ENCODE data around the gene PHTF2. TPM values are rescaled to one million over a fixed set of nuclear protein-coding genes. Genes with fewer than 3 reads are reported as not detected.

Gene PHTF2
- total and polyA plus RNA-seq, 2 donors (not counting 3 experiments of a cell fraction or from before 2014, with no cell fraction given): 13.3 to 21.4 TPM

- intact Hi-C loops (cut with micrococcal nuclease) (no loop called here), dilution Hi-C loops (cut with MboI; ENCODE audit: extremely low pct_ligation_motif_present, low sequenced_read_pairs) (no loop called here)
- Histone ChIP-seq H3K9ac (replicated peaks; ENCODE audit: extremely low read depth, insufficient read depth, low read length) (no peak overlapping the region), H2AFZ (ENCODE audit: low read depth, low read length) (no peak overlapping the region), H3K36me3 (ENCODE audit: control insufficient read depth in 2 of 2, extremely low read depth in 1 of 2, insufficient read depth in 2 of 2, low read length in 2 of 2) (no peaks in the 10 kb centered on the region), H3K27ac (ENCODE audit: insufficient read depth, low read depth, low read length) (no peak overlapping the region), H3K27me3 (ENCODE audit: control insufficient read depth in 2 of 2, insufficient read depth in 2 of 2, low read length in 2 of 2) (no peaks in the 10 kb centered on the region), H3K79me2 (ENCODE audit: control insufficient read depth, insufficient read depth, low read length) (no peaks in the 10 kb centered on the region), H4K20me1 (replicated peaks; ENCODE audit: control insufficient read depth, extremely low read depth, insufficient read depth, low read length) (no peaks in the 10 kb centered on the region), H3K9me3 (replicated peaks; ENCODE audit: control insufficient read depth, insufficient read depth, low read length) (no peaks in the 10 kb centered on the region), H3K4me2 (ENCODE audit: insufficient read depth, low read length) (no peak overlapping the region), H3K9me1 (replicated peaks; ENCODE audit: control insufficient read depth, extremely low read depth, insufficient read depth, low read length) (no peaks in the 10 kb centered on the region), H3K4me1 (ENCODE audit: control insufficient read depth, extremely low read depth, insufficient read depth, low read length) (peaks cover 2% of the 10 kb centered on the region), H3K4me3 (replicated peaks in 1 of 3; ENCODE audit: insufficient read depth in 1 of 3, low read depth in 1 of 3, low read length in 3 of 3) (no peak overlapping the region)
- BruUV-seq (replicated peaks): no TSS peak
- ChIA-PET POLR2A (no interaction called here), CTCF (interaction anchor here (0.8 kb wide), 1 partner anchor 16 kb away, joined by 3 read pairs; no protein-coding TSS in a partner anchor)
- FAIRE-seq: no peak
- no peak for DNase-seq (ENCODE audit: low read depth, low spot score)
- TF ChIP-seq JUN (IDR thresholded peaks at IDR 0.05; ENCODE audit: borderline replicate concordance, insufficient read depth, insufficient read length, low read depth) (no peak), MAX (IDR thresholded peaks at IDR 0.05; ENCODE audit: insufficient read depth, insufficient read length) (no peak), CTCF (IDR thresholded peaks at IDR 0.05; ENCODE audit: extremely low read depth in 1 of 2, insufficient read depth in 1 of 2, low read depth in 1 of 2, low read length in 2 of 2) (no peak), MYC (IDR thresholded peaks at IDR 0.05; ENCODE audit: low read depth, low read length) (no peak), FOS (IDR thresholded peaks at IDR 0.05; ENCODE audit: borderline replicate concordance, insufficient read depth, low read length) (no peak), POLR2AphosphoS5 (IDR thresholded peaks at IDR 0.05; ENCODE audit: insufficient read depth, low read depth, low read length) (no peak), GATA2 (IDR thresholded peaks at IDR 0.05; ENCODE audit: insufficient read depth, insufficient read length, low read depth, low read length) (no peak), POLR2A (IDR thresholded peaks at IDR 0.05; ENCODE audit: low read depth, low read length) (no peak), EZH2 (IDR thresholded peaks at IDR 0.05; ENCODE audit: borderline replicate concordance, low read depth, low read length, severe bottlenecking) (no peak)
Observed at GRCh38 chr7:77859343-77859742, 60.8 kb downstream of the PHTF2 start.
